ENCODE measurements around the gene CCDC110.
"Not testable (repeated sequence)": the region's sequence is repeated elsewhere in the genome, so short reads cannot be mapped to it uniquely, and the experiment has no call there.

Gene CCDC110

GRCh38 chr4:185471235-185472102, at the start of gene CCDC110:
CCDC110 (minus strand) TSS chr4:185471733; CDS start chr4:185471683, 50 bp downstream.
- DNase-seq, result peak; percentile 95

GRCh38 chr4:185520119-185520518, 48.6 kb upstream of the CCDC110 start:
- DNase-seq, result no peak

- DNase-seq, result no peak
Measured at GRCh38 chr4:185518494-185518893, 47.0 kb upstream of the CCDC110 start.

- no peak for DNase-seq
Measured at GRCh38 chr4:185518069-185518468, 46.5 kb upstream of the CCDC110 start.

- no peak for DNase-seq
Measured at GRCh38 chr4:185515248-185515647, 43.7 kb upstream of the CCDC110 start.

- DNase-seq, result no peak
Measured at GRCh38 chr4:185514182-185514697, 42.7 kb upstream of the CCDC110 start.

GRCh38 chr4:185513489-185514181, 42.1 kb upstream of the CCDC110 start:
- no peak for DNase-seq

GRCh38 chr4:185512516-185512915, 41.0 kb upstream of the CCDC110 start:
- DNase-seq, result no peak

- not testable (repeated sequence) for DNase-seq
Measured at GRCh38 chr4:185511243-185511642, 39.7 kb upstream of the CCDC110 start.

GRCh38 chr4:185510806-185511205, 39.3 kb upstream of the CCDC110 start:
- no peak for DNase-seq

- DNase-seq, result no peak
Measured at GRCh38 chr4:185508181-185508580, 36.6 kb upstream of the CCDC110 start.

GRCh38 chr4:185506422-185506821, 34.9 kb upstream of the CCDC110 start:
- DNase-seq, result no peak

GRCh38 chr4:185504098-185505047, 32.8 kb upstream of the CCDC110 start:
- DNase-seq, result peak; percentile 70

GRCh38 chr4:185502386-185502785, 30.9 kb upstream of the CCDC110 start:
- DNase-seq, result no peak

GRCh38 chr4:185500576-185500975, 29.0 kb upstream of the CCDC110 start:
- no peak for DNase-seq

GRCh38 chr4:185500035-185500434, 28.5 kb upstream of the CCDC110 start:
- DNase-seq, result no peak

- no peak for DNase-seq
Measured at GRCh38 chr4:185488650-185489049, 17.1 kb upstream of the CCDC110 start.

GRCh38 chr4:185481401-185481800, 9.9 kb upstream of the CCDC110 start:
- no peak for DNase-seq

- DNase-seq, result no peak
Measured at GRCh38 chr4:185480016-185480732, 8.6 kb upstream of the CCDC110 start.

- DNase-seq, result no peak
Measured at GRCh38 chr4:185479507-185479971, 8.0 kb upstream of the CCDC110 start.

GRCh38 chr4:185473247-185473646, 1.7 kb upstream of the CCDC110 start:
- DNase-seq, result no peak

- no peak for DNase-seq
Measured at GRCh38 chr4:185472103-185472542, 590 bp upstream of the CCDC110 start.

Data from right hindlimb (tissue), 1 donor.